ENCODE results near the gene GPRC5C.
A peak's percentile ranks its signal among the peaks of the same experiment; 100 is the strongest.

GPRC5C gene

GRCh38 chr17:74437702-74438101 is 5.8 kb downstream of the GPRC5C start:
- no peak for DNase-seq (ENCODE audit: extremely low spot score)
- POLR2A ChIA-PET, result interaction anchor here (0.6 kb wide), 1 partner anchor 229 kb away, joined by 5 read pairs; no protein-coding TSS in a partner anchor
- CTCF ChIA-PET, result interaction anchor here (0.8 to 3.9 kb wide), 9 partner anchors 9 to 75 kb away, joined by 3 to 20 read pairs (median 3); no protein-coding TSS in a partner anchor
- TF ChIP-seq CTCF (IDR thresholded peaks at IDR 0.05; ENCODE audit: control extremely low read depth, extremely low read depth, low read depth, missing control alignments), result peak; percentile 65

- DNase-seq (ENCODE audit: extremely low spot score), result no peak
- TF ChIP-seq CTCF (IDR thresholded peaks at IDR 0.05; ENCODE audit: control extremely low read depth, extremely low read depth, low read depth, missing control alignments), result no peak
- CTCF ChIA-PET, result interaction anchor here (1.3 to 3.9 kb wide), 2 partner anchors 17 to 60 kb away, joined by 4 to 20 read pairs; no protein-coding TSS in a partner anchor
- POLR2A ChIA-PET, result no interaction called here
These were observed 8.0 kb downstream of the GPRC5C start for GRCh38 chr17:74439691-74440567.

- ChIA-PET POLR2A (no interaction called here), CTCF (no interaction called here)
- no peak for TF ChIP-seq CTCF (IDR thresholded peaks at IDR 0.05; ENCODE audit: control extremely low read depth, extremely low read depth, low read depth, missing control alignments)
- no peak for DNase-seq (ENCODE audit: extremely low spot score)
These were observed 9.6 kb downstream of the GPRC5C start for GRCh38 chr17:74441537-74441936.

GRCh38 chr17:74442291-74442669 is 10.4 kb downstream of the GPRC5C start:
- ChIA-PET CTCF (interaction anchor here (2.3 kb wide), 1 partner anchor 12 kb away, joined by 10 read pairs; no protein-coding TSS in a partner anchor), POLR2A (no interaction called here)
- no peak for DNase-seq (ENCODE audit: extremely low spot score)
- TF ChIP-seq CTCF (IDR thresholded peaks at IDR 0.05; ENCODE audit: control extremely low read depth, extremely low read depth, low read depth, missing control alignments), result no peak

GRCh38 chr17:74442670-74443515 is 11.0 kb downstream of the GPRC5C start:
- CTCF ChIA-PET, result interaction anchor here (1.2 to 7.4 kb wide), 7 partner anchors 12 to 89 kb away, joined by 3 to 52 read pairs (median 4); no protein-coding TSS in a partner anchor
- peak; percentile 80 for DNase-seq (ENCODE audit: extremely low spot score)
- no peak for TF ChIP-seq CTCF (IDR thresholded peaks at IDR 0.05; ENCODE audit: control extremely low read depth, extremely low read depth, low read depth, missing control alignments)
- POLR2A ChIA-PET, result interaction anchor here (1.5 kb wide), 1 partner anchor 11 kb away, joined by 6 read pairs; no protein-coding TSS in a partner anchor

Measured in GM10248 (cell line).